ENCODE results near the gene ADO.

The ADO gene

GRCh38 chr10:62817766-62818425 lies 13.4 kb downstream of the ADO start:
- DNase-seq (ENCODE audit: low read depth in 2 of 2) = peak; percentile 32 to 42

- peak in 1 of 2 donors; percentile 27 for DNase-seq (ENCODE audit: low read depth in 2 of 2)
These were observed 14.0 kb downstream of the ADO start for GRCh38 chr10:62818426-62819011.

- no peak for DNase-seq (ENCODE audit: low read depth in 2 of 2)
These were observed 14.8 kb downstream of the ADO start for GRCh38 chr10:62819141-62819920.

GRCh38 chr10:62820586-62820985 lies 16.1 kb downstream of the ADO start:
- no peak for DNase-seq (ENCODE audit: low read depth in 2 of 2)

GRCh38 chr10:62826273-62826672 lies 21.8 kb downstream of the ADO start:
- DNase-seq (ENCODE audit: low read depth in 2 of 2) = no peak

- DNase-seq (ENCODE audit: low read depth in 2 of 2) = no peak
These were observed 25.1 kb downstream of the ADO start for GRCh38 chr10:62829622-62830021.

GRCh38 chr10:62830679-62831078 lies 26.2 kb downstream of the ADO start:
- no peak for DNase-seq (ENCODE audit: low read depth in 2 of 2)

- no peak for DNase-seq (ENCODE audit: low read depth in 2 of 2)
These were observed 26.8 kb downstream of the ADO start for GRCh38 chr10:62831346-62831745.

- DNase-seq (ENCODE audit: low read depth in 2 of 2) = no peak
These were observed 35.1 kb downstream of the ADO start for GRCh38 chr10:62839590-62839989.

GRCh38 chr10:62842983-62843382 lies 38.5 kb downstream of the ADO start:
- DNase-seq (ENCODE audit: low read depth in 2 of 2) = no peak

- DNase-seq (ENCODE audit: low read depth in 2 of 2) = no peak
These were observed 39.1 kb downstream of the ADO start for GRCh38 chr10:62843600-62843999.

- no peak for DNase-seq (ENCODE audit: low read depth in 2 of 2)
These were observed 39.9 kb downstream of the ADO start for GRCh38 chr10:62844280-62845011.

- DNase-seq (ENCODE audit: low read depth in 2 of 2) = no peak
These were observed 42.9 kb downstream of the ADO start for GRCh38 chr10:62847433-62847832.

- DNase-seq (ENCODE audit: low read depth in 2 of 2) = no peak
These were observed 46.1 kb downstream of the ADO start for GRCh38 chr10:62850646-62851045.

- no peak for DNase-seq (ENCODE audit: low read depth in 2 of 2)
These were observed 46.9 kb downstream of the ADO start for GRCh38 chr10:62851442-62851841.

GRCh38 chr10:62852961-62853702 lies 48.6 kb downstream of the ADO start:
- peak in 1 of 2 donors; percentile 9 for DNase-seq (ENCODE audit: low read depth in 2 of 2)

- DNase-seq (ENCODE audit: low read depth in 2 of 2) = peak; percentile 1 to 11
These were observed 49.2 kb downstream of the ADO start for GRCh38 chr10:62853710-62854109.

GRCh38 chr10:62856021-62856420 lies 51.5 kb downstream of the ADO start:
- DNase-seq (ENCODE audit: low read depth in 2 of 2) = no peak

Data from stimulated activated CD8-positive, alpha-beta memory T cell treated with anti-CD3 and anti-CD28 coated beads, Interleukin-7, amount 100 ng/mL, for 1 hour (primary cell).